ENCODE measurements around the gene CRTC1.

The CRTC1 gene

DNA sequence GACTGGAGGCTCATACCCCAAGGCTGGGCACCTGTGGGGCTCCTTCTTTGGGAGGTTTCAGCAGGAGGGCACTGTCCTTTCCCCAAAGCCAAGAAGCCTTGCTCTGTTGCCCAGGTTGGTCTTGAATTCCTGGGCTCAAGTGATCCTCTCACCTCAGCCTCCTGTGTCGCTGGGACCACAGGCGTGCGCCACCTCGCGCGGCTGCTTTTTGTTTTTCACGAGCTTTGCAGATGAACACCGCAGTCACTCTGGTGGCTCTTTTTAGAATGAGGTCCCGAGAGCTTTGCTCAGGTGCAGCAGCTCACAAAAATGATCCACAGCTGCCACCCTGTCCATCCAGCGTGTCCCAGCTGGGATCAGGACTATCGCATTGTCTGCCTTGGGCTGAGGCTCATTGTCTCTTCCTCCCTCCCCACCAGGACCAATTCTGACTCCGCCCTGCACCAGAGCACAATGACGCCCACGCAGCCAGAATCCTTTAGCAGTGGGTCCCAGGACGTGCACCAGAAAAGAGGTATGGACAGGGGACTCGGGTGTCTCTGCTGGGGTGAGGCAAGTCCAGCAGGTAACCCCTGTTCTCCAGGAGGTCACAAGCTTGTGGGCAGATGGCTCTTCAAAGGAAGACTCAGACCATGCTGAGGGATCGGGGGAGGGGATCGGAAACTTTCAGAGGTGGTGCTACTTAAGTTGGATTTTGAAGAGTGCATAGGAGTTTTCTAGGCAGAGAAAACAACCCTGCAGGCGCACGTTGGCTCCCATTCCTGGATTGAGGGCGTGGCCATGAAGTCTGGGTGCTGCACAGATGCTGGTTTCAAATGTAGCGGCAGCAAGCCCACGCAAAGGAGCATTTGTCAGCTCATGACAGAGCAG, 66.1 kb downstream of the CRTC1 start:
- no peak for DNase-seq (ENCODE audit: low read depth)

DNA sequence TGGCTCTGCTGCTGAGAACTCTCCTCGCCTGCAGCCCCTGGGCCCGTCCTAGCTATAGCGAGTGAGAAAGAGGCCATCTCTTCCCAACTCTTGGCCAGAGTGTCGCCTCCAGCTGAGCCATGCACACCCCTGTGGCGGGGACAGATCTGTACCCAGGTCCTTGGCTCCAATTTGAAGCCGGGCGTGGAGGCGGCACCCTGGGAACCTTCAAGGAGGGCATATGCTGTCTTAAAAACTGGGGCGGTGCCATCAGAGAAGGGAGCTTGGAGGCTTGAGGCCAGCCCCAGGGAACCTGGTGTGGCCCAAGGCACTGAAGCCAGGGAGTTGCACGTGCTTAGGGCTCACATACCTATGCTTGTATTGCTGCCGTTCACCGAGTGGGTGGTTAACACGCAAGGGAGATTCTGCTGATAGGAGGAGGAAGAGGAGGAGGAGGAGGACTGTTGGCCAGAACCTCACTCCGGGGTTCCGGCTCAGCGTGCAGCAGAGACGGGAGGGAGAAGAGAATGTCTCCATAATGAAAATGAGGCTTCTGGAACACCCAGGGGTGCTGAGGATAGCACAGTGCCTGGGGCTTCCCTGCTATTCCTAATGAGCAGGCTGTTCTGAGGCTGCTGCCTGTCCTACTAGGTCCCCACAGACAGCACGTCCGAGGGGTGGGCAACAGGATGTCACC, 67.0 kb downstream of the CRTC1 start:
- no peak for DNase-seq (ENCODE audit: low read depth)

DNA sequence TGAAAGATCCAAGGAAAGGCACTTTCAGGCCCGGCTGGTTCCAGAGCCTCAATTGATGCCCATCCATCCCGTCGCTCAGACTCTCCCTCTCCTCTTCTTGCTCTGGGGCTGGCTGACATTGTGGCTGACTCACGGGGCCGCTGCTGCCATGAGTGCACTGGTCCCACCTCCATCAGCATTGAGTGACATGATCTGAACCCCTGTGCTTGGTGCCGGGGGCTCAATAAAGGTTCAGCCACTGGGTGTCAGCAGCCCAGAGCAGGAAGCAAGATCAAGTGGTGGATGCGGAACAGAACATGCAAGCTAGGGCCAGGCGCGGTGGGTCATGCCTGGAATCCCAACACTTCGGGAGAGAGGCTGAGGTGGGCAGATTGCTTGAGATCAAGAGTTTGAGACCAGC, 68.1 kb downstream of the CRTC1 start:
- DNase-seq (ENCODE audit: low read depth): no peak

DNA sequence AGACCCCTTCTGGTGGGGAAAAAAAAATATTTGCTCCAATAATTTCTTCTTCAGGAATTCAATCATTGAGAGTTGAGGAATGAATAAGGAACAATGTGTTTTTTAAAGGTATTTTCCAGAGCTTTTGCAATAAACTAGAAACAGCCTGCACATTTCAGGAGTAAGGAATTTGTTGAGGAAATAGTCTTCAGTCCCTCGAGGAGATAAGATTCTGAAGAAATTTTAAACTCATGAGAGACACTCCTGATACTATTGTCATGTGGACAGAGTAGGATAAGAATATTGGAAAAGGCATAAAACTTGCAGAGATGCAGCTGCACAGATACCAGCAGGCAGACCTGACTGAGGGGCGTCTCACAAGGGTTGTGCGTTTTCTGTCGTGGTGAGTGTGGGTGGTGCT, 71.0 kb downstream of the CRTC1 start:
- DNase-seq (ENCODE audit: low read depth): no peak

DNA sequence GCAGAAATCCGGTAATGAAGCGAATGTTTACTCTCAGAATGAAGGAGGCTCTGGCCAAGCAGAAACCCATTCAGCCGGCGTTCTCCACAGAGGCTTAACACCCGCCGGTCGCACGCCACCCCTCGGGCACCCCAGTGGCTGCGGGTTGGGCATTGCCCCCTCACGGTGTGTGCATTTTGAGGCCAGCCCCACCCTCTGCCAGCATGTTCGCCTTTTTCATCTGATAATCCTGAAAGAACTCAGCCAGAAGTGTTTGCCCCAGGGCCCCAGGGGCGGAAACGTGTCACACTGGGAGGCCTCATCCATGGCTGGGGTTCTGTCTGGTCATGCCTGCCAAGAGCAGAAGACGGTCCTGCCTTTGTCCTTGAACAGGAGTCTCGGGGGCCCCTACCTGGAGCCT, 73.4 kb downstream of the CRTC1 start:
- DNase-seq (ENCODE audit: low read depth): no peak

DNA sequence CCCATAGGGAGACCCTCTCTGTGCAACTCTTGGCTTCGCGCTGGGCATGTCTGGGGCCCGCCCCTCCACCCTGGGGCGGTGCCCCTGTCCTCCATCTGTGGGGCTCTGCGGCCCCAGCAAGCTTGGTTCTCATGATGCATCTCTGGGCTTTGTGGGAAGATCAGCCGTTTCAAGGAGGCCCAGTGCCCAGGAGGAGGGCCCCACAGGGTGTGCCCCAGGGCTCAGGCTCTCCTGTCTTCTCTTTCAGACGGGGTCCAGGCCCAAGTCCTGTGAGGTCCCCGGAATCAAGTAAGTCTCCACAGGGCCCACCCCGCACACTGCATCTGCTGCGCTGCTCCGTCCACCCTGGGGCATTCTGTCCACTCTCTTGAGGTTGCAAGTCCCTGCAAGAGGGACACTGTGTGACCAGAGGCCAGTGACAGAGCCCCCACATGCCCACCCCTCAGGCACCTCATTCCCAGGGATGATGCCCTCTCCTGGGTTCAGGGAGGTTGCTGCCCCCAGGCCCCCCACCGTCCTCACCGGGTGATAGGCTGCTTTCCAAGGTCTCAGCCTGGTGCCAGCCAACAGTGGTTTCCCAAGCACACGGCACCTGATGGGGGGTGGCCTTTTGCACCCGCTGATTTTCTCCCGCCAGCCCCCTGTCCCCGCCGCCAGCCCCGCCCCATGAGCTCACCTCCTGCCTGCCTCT, 76.0 kb downstream of the CRTC1 start:
- no peak for DNase-seq (ENCODE audit: low read depth)

DNA sequence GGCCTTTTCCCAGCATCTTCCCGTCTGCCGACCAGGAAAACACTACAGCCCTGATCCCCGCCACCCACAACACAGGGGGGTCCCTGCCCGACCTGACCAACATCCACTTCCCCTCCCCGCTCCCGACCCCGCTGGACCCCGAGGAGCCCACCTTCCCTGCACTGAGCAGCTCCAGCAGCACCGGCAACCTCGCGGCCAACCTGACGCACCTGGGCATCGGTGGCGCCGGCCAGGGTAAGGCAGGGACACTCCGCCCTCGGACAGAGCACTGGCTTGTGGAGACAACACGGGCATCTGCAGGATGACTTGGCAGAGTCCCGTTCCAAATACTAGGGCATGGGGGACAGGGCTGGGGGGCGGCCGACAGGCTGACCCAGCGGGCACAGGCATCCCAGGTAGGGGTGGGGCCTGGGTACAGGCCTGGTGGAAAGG, 76.5 kb downstream of the CRTC1 start:
- DNase-seq (ENCODE audit: low read depth): no peak

DNA sequence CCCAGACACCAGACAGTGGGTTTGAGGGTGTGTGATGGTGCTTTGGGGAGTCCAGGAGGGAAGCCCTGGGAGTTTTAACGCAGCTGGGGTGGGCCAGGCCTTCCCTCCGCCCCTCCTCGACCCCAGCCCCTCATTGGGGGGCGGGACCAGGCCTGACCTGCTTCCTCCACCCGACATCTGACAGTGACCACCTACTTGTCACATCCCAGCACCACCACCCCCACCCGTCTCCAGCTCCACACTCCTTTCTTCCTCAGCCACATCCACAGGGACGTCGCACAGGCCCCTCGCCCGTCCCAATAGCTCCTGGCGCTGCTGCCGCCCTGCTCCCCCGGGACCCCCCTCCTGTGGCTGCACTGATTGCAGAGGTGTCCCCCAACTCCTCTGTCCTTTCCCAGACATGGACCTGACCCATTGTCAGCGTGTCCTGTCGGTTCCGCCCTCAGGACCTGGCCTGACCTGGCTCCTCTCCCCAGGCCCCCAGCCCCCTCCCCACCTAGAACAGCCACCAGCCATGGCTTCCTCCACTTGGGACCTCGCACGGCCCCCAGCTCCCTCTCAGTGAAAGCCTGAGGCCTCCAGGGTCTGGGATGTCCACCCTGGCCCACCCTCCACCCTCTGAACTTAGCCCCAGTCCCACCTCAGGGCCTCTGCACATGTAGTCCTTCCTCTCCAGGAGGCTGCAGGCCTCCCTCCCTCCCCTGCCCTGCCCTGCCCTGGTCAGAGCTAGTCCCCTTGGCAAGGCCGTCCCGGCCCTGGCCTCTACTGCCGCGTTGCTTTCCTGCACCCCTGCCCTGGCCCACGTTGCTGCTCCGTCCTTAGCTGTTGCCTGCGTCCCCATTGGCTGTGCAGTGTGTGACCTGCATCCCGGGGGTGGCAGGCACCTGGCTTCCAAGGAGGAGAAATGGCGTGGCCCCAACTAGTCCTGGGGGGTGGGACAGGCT, 77.2 kb downstream of the CRTC1 start:
- no peak for DNase-seq (ENCODE audit: low read depth)

DNA sequence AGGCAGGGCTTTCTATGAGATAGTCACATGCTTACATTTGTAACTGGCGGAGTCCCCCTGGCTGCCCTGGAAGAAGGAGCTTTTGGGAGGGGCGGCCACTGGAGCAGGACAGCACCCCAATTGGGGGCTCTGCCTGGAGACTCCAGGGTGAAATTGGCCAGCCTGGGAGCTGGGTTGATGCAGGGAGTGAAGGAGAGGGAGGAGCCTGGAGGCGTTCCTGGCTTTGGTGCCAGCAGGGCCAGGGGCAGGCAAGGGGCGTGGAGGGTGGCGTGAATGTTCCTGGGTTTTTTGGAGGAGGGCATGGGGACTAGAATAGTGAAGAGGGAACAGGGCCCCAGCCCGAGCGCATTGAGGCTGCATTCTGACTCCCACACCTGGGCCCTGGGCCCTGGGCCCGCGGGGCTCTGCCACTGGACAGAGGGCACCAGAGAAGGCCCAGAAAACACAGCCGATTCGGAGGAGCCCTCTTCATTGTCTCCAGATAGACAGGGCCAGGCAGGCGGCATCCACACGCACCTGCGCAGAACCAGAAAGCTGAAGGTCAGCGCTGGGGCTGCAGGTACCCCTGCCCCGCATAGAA, 78.1 kb downstream of the CRTC1 start:
- DNase-seq (ENCODE audit: low read depth): no peak

DNA sequence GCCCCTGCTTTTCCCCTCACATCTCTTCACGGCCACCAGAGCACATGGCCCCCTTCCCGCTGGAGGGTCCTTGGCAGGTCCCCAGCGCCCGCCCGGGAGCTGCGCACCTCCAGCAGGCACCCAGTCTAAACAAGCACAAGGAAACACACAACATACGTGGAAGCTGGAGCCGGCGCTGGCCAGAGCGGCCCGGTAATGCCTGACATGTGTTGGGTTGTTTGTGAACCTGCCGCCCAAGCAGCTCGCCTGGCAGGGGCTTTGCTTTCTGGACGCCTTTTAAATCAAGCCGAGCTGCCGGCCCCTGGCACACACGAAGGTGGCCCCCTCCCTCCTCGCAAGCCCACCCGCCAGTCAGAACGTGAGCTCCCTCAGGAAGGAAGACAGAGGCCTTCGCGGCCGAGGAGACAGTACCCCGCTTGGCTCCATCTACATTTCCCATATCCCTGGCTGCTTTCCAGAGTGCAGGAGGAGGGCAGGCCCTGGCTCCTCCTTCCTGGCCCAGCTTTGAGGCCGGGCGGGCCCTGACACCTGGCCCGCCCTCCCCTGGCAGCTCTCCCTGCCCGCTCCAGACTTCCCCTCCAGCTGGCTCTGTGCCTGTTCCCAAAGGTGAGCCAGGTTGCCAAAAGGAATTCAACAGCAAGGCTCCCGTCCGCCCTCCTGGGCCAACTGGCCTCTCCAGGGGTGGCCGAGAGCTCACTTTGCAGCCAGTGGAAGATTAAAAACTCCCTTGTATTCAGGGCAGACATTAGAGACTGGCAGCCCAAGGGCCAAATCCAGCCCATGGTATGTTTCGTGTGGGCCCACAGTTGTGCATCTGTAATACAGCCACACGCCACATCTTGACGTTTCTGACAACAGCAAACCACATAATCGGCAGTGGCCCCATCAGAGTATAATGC, 78.9 kb downstream of the CRTC1 start:
- DNase-seq (ENCODE audit: low read depth): no peak

DNA sequence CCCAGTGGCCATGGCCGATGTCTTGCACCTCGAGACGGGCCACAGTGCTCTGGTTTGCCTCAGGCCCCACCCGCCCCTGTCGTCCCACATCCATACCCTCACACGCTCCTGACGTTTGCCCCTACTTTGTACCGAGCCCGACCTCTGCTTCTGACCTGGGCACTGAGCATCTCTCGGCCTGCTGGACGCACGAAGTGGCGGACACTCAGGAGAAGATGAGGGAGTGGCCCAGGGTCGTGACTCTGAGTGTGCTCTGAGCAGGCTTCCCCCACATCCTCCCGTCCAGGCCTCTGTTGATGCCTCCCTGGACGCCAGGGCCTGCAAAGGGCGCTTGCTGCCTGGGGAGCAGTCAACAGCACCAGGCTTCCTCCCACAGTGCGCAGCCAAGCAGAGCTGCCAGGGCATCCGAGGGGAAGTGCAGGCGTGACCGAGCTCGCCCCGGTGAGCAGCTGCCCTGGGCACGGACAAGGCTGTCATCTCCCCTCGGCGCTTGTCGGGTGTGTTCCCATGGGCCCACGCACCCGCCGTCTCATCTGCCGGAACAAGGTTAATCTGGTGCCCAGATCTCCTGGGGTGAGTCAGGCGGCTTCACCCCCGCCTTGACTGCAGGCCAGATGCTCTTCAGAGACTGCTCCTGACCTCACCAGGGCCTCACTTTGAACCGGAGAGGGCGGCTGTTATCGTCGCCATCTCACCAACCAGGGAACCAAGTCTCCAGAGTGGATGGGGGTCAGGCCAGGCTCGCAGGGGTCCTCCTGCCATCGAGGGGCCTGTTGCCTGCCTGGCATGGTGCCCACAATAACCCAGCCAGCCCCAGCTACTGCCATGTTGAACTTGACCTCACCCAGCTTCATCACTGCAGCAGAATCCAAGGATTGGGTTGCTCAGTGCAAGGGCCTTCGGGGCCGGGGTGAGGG, 80.5 kb downstream of the CRTC1 start:
- DNase-seq (ENCODE audit: low read depth): no peak

DNA sequence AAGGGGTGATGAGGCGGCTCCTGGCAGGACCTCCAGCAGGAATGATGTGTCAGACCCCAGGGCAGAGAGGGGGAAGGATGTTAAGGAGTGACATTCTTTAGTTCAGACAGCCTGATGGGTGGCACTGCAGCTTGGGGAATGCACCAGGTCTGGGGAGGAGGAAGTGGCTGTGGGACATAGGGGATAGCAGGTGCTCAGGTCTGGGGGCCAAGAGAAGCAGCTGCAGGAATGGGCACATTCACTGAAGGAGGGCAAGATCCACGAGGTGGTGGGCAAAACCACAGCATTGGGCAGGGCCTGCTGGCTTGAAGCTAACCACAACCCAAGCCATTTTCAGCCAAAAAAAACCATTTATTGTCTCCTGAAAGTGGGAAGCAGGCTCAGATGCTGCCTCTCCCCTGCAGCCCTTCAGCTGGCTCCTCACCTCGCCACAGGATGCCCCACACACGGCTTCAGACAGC, 81.1 kb downstream of the CRTC1 start:
- no peak for DNase-seq (ENCODE audit: low read depth)

DNA sequence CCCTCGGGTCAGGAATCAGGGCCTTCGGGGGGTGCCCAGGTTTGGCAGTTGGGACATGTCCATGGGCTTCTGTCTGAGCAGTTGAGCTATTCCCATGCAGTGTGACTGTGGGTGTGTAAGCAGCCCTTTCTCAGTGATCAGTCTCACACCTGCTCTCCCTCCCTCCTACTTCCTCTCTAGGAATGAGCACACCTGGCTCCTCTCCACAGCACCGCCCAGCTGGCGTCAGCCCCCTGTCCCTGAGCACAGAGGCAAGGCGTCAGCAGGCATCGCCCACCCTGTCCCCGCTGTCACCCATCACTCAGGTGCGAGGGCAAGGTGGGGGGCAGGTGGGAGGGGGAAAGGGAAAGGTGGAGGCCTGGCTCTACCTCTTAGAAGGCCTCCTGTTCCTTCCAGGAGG, 81.7 kb downstream of the CRTC1 start:
- no peak for DNase-seq (ENCODE audit: low read depth)

DNA sequence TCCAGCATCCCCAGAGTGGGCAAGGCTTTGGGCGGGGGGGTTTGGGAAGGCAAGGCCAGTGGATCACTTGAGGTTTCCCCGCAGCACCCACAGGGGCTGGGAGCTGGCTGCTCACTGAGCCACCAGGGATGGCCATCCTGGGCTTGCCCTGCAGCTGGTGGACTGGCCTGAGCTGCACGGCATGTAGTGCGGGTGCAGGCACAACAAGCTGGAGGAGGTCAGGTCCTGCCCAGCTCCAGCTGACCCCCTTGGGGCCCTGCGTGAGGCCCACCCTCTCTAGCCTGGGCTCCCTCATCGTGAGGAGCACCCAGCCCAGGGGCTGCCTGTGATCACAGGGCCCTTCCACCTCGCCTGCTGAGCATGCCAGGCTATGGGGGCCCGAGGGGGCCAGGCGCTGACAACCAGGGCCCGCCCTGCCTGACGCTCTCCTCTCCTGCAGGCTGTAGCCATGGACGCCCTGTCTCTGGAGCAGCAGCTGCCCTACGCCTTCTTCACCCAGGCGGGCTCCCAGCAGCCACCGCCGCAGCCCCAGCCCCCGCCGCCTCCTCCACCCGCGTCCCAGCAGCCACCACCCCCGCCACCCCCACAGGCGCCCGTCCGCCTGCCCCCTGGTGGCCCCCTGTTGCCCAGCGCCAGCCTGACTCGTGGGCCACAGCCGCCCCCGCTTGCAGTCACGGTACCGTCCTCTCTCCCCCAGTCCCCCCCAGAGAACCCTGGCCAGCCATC, 84.7 kb downstream of the CRTC1 start:
- DNase-seq (ENCODE audit: low read depth): no peak

DNA sequence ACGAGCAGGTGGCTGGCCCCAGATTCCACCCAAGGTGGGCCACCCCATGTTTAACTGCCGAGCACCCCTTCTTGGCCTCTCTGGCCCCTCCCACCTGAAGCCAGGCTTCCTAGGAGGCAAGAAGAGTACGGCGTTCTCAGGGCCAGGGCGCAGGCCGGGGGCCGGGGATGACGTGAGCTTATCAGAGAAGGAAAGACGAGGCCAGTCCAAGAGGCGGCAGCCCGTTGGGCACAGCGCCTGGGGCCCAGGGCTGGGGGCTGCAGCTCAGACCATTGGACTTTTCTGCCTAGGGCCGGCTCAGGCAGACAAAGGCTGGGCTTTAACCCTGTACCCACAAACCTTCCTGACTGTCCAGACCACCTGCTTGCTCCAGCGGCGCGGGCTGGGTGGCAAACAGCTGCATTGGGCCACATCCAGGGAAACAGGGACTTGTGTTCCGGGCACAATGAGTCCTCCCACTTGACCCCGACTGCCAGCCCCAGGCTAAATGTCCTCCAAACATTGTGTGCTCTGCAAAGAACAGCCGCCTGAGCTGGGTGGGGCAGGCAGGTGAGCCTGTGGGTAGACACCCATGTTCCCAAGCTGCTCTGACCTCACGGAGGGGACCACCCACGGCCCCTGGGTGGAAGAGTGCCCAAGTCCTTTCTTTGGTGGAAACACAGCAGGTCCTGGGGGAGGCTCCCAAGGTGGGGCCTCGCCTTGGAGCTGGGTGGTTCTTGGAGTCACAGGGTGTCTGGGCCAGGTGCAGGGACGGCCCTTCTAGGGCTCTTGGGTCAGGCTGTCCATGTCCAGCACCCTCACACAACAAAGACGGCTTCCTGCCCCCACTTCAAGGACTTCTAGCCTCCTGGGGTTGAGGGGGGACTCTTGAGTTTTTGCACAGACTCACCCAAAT, 85.8 kb downstream of the CRTC1 start:
- no peak for DNase-seq (ENCODE audit: low read depth)

DNA sequence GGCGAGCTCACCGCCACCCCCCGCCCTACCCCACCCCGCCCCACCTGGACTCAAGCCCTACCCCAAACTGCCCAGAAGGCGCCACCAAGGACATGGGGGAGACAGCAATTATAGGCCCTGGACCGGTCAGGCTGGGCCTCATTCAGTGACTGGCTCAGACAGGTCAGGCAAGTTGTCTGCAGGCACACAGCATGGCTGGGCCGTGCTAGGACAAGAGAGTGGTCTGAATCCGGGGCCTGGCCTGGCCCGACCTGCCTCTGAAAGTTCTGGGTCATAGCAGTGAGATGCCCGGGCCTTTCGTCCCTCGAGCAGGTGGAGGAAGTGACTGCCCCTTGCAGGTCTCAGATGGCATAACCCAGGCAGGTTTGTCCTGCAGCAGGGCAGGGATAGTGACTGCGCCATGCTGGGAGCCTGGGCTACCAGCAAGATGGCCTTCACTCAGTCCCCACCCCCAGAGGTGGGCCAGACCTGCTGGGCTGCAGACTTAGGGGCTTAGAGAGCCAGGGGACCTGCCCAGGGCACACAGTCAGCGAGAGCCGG, 86.6 kb downstream of the CRTC1 start:
- DNase-seq (ENCODE audit: low read depth): no peak

DNA sequence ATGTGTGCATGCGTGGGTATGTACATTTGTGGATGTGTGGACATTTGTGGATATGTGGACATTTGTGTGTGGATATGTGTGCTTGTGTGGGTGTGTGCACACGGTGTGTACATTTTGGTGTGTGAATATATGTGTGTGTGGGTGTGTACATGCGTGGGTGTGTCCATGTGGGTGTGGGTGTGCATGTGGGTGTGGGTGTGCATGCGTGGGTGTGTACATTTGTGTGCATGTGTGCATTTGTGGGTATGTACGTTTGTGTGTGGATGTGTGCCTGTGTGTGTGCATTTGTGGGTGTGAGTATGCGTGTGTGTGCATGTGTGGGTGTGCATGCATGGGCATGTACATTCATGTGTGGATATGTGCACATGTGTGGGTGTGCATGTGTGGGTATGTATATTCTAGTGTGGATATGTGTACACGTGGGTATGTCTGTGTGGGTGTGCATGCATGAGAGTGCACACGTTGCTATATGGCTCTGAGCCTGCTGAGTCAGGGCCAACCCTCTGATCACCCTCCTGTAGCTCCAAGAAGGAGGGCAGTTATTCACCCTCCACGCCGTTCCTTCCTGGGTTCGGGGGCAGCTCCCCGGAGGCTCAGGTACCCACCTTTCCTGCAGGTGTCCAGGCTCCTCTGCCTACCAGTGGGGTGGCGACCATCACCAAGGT, 87.3 kb downstream of the CRTC1 start:
- no peak for DNase-seq (ENCODE audit: low read depth)
